WI38 (cell line): ENCODE results near the gene CLDN3.

Source experiments
- H3K4me3 ChIP-seq: 2 replicates; pipeline ENCODE4 v1.5.1; 2011; ENCODE audit warnings: low read depth, mild to moderate bottlenecking, control low read depth, low read length
- CTCF ChIP-seq: IDR thresholded peaks from 2 replicates; pipeline ENCODE4 v1.5.1; 2012; ENCODE audit warnings: low read depth, mild to moderate bottlenecking, control low read depth, low read length

The CLDN3 gene

GRCh38 chr7:73734619-73735527 lies 35.2 kb downstream of the CLDN3 start:
- peak; percentile 73 for TF ChIP-seq CTCF
- no peak overlapping the region for H3K4me3 ChIP-seq

GRCh38 chr7:73732397-73732796 lies 37.7 kb downstream of the CLDN3 start:
- H3K4me3 ChIP-seq, result no peak overlapping the region
- no peak for TF ChIP-seq CTCF

- H3K4me3 ChIP-seq, result no peak overlapping the region
- TF ChIP-seq CTCF, result no peak
These were observed 39.6 kb downstream of the CLDN3 start for GRCh38 chr7:73730485-73730884.

GRCh38 chr7:73728551-73728950 lies 41.5 kb downstream of the CLDN3 start:
- TF ChIP-seq CTCF, result no peak
- H3K4me3 ChIP-seq, result no peak overlapping the region

GRCh38 chr7:73727952-73728351 lies 42.1 kb downstream of the CLDN3 start:
- no peak for TF ChIP-seq CTCF
- H3K4me3 ChIP-seq, result no peak overlapping the region

GRCh38 chr7:73726083-73726466 lies 44.0 kb downstream of the CLDN3 start:
- no peak overlapping the region for H3K4me3 ChIP-seq
- no peak for TF ChIP-seq CTCF

GRCh38 chr7:73723813-73724212 lies 46.3 kb downstream of the CLDN3 start:
- TF ChIP-seq CTCF, result no peak

More at GRCh38 chr7:73723813-73724212, 46.3 kb downstream of the CLDN3 start:
- H3K4me3 ChIP-seq, result no peak overlapping the region
